Fibroblast of pulmonary artery (primary cell): Measurements from ENCODE around the gene ALDH2.
A peak's percentile ranks its signal among the peaks of the same experiment; 100 is the strongest.

Experiments used
- DNase-seq: peaks from one replicate; pipeline ENCODE4 v3.0.0-alpha.2; 2010; ENCODE audit warnings: low read depth
- H3K4me3 ChIP-seq: replicated peaks from 2 replicates; pipeline ENCODE4 v1.5.1; 2011; ENCODE audit warnings: low read depth, mild to moderate bottlenecking, control low read depth, low read length, moderate library complexity
- CTCF ChIP-seq: IDR thresholded peaks from 2 replicates; pipeline ENCODE4 v1.5.1; 2011; ENCODE audit warnings: mild to moderate bottlenecking, control low read depth, low read length, inconsistent platforms; ENCODE audit errors: missing control alignments

Gene ALDH2

DNA sequence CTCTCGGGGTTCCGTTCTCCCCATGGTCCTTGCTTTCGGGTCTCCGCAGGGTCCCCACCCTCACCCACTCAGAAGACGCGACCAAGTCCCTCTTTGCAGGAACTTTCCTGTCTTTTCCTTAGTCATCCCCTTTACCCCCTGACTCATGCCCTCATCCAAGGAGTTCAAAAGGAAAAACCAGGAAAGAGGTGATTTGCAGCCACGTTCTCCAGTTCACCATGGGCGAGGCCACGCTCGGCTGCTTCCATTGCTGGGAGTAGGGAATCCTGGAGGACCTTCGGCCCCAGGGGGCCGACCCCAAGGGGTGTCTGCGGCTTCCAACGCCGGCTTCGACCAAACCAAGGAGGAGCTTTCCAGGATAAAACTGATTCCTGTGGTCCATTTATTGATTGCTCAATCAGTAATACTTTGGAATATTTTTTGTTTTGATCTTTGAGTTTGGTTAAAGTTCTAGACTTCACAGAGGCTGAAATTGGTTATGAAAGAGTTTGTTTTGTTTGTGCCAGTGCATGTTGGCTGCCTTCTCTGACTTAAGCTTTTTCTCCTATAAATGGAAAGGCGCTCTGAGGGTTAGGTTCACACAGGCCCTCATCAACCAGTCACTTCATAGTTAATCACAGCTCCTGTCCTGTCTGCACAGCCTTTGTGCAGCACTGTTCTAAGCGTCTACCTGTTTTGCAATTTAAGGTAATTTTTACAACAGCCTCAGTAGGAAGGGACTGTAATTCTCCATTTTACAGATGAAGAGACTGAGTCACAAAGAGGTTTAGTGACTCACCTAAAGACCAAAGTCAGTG lies 827 bp downstream of the ALDH2 start:
- TF ChIP-seq CTCF = no peak
- no peak for DNase-seq
- peak overlapping the region; percentile 83 for H3K4me3 ChIP-seq

- H3K4me3 ChIP-seq = peak overlapping the region; percentile 83
- DNase-seq = no peak
- no peak for TF ChIP-seq CTCF
Observed at GRCh38 chr12:111768159-111768895, 1.6 kb downstream of the ALDH2 start.

DNA sequence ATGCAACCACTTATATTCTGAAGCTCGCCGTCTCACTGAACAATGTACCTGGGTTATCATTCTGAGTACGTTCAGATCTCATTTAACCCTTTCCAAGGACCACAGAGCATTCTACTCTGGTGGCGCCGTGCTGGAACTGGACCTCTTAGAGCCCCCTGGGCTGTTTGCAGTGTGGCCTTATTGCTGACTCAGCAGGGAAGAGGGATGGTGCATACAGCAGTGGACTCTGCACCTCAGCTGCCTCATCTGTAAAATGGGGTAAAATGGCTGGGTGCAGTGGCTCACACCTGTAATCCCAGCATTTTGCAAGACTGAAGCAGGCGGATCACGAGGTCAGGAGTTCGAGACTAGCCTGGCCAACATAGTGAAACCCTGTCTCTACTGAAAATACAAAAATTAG lies 2.9 kb downstream of the ALDH2 start:
- no peak for TF ChIP-seq CTCF
- DNase-seq = no peak

GRCh38 chr12:111773801-111774551 lies 7.2 kb downstream of the ALDH2 start:
- no peak for TF ChIP-seq CTCF
- H3K4me3 ChIP-seq = peak overlapping the region; percentile 21
- DNase-seq = peak; percentile 93

More for the DNA sequence above, 2.9 kb downstream of the ALDH2 start:
- no peak overlapping the region for H3K4me3 ChIP-seq

DNA sequence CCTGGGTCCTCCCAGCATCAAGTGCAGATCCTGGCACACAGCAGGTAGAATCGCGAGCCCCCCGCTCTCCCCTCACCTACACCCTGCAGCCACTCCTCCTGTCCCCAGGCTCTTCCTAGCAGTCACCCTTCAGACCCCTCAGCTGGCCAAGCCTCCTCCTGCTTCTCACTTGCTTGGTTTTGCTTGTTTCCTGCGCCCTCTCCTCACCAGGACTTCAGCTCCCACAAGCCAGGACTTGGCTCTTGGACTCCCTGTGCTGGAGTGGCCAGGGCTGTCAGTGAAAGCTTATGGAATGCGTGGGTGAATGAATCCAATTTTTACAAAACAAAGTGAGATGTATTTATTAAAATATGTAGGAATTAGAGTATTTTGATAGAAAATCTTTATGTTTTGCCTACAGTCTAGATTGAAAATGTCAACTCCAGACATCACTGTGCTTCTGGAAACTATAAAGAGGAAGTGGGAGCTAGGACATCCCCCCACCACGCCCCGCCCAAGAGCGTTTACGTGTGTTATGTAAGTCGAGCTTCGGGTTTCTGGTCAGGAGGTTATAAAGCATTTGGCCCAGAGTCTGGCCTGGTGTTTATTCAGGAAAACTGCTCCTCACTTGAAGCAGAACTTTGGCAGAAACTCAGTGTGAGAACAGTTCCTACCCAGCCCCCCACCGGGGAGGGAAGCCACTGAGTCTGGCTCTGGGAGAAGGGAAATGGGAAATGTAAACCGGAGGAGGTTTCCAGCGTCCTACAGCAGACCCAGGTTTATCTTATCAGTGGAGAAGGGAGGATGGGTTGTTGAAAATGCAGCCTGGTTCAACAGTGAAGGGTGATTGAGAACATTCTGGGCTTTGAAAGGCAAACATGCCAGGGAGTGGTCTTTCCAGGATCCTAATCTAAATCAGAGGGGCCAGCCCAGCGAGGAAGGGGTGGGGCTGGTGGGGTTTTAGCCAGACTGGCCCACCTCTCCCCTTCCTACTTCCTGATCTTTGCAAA lies 8.8 kb downstream of the ALDH2 start:
- peak overlapping the region; percentile 37 for H3K4me3 ChIP-seq
- no peak for TF ChIP-seq CTCF
- DNase-seq = peak; percentile 97

GRCh38 chr12:111776836-111777344 lies 10.2 kb downstream of the ALDH2 start:
- DNase-seq = no peak
- TF ChIP-seq CTCF = no peak
- no peak overlapping the region for H3K4me3 ChIP-seq
